ENCODE measurements around the gene NELFB.

NELFB gene

GRCh38 chr9:137306850-137307254, 51.7 kb downstream of the NELFB start:
- DNase-seq, result no peak

GRCh38 chr9:137307255-137308056, 52.3 kb downstream of the NELFB start:
- no peak for DNase-seq

- no peak for DNase-seq
These were observed 53.0 kb downstream of the NELFB start for GRCh38 chr9:137308057-137308619.

DNA sequence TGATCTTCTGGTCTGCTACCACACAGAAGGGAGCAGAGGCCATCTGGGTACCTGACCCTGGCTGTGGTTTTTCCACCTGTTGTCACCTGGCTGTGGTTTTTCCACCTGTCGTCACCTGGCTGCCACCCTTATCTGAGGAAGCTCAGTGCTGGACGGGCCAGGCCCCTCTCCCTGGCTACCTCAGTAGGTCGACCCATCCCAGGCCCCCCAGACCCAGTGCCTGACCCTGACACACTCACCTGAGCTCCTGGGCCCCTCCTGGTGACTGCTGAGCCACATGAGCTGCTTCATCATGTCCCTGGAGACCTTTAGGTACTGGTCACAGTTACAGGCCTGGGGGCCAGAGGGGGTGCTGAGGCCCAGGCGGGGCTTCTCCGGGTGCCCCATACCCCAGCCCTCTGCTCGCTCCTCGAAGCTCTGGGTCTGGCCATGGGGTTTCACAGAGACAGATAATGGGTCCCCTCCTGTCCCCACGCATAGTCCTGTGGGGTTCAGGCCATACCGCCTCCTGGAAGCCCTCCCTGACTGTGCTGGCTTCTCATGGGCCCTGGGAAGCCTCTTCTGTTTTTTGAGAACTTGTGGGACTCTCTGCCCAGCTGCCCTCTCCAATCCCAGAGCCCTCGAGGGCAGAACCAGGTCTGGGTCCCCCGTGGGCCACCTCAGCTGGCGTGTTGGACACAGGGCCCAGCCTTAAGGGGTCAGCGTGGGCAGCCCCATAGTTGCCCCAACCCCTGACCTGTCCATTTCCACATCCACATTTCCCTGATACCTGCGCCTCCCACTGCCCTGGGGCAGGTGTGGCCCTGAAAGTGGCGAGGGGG, 54.5 kb downstream of the NELFB start:
- no peak for DNase-seq

GRCh38 chr9:137310189-137311052, 55.3 kb downstream of the NELFB start:
- DNase-seq, result no peak

DNA sequence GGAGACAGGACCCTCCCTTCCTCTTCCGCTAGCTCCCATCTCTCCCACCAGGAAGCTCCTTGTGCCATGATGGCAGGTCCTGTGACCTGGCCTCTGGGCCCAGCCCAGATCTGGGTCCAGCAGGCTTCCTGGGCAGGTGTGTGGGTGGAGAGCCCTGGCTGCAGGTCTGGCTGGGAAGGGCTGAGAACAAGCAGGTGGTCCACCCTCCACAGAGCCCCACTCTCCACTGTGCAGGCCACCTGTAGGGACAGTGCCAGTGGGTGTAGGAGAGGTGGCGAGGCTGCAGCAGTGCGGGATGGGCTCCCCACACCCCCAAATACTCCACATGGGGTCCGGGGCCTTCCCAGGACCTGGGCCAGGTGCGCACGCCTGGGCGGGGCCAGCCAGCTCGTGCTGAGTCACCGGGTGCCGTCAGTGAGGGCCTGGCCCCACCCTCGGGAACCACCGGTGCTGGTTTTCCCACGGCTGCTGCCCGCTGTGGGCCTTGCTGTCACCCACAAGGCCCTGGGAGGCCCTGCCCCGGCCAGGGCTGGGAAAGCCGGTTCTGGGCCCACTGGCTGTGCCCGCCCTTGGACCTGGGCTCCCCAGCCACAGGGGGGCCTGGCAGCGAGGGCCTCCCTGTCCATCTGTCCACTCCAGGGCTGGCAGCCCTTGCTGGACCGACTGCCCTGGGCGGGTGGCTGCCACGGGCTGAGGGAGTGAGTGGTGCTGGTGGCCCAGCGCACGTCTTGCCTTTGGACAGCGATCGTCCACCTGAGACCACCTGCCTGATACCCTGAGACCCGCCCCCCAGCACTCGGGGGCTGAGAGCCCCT, 56.3 kb downstream of the NELFB start:
- DNase-seq, result no peak

- DNase-seq, result no peak
These were observed 57.1 kb downstream of the NELFB start for GRCh38 chr9:137311986-137312851.

- no peak for DNase-seq
These were observed 57.8 kb downstream of the NELFB start for GRCh38 chr9:137312852-137313325.

DNA sequence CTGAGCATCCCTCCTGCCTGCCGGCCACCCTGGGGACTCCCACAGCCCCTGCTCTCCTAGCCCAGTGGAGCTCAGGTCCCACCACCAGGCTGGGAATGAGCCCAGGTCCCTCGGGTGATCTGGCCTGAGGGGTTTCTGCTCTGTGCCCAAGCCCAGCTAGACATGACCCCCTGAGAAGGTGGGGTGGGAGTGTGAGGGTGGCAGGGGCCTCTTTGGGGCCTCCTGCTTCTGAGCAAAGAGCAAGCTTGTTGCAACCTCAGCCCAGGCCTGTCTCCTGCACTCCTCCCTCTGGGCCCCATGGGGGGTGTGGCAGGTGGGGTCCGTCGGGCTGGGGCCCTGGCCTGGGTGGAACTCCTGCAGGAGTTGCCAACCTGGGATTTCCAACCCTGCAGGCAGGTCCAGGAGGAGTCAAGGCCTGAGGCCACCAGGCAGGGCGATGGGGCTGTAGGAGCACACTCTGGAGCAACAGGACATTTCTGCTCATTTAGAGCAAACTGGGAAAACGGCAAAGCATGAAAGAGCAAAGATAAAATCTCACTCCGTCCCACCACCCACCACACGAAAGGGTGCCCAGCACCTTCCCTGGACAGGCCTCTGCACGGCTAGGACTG, 58.3 kb downstream of the NELFB start:
- no peak for DNase-seq

- no peak for DNase-seq
These were observed 58.9 kb downstream of the NELFB start for GRCh38 chr9:137313956-137314560.

- no peak for DNase-seq
These were observed 59.7 kb downstream of the NELFB start for GRCh38 chr9:137314561-137315560.

- no peak for DNase-seq
These were observed 60.5 kb downstream of the NELFB start for GRCh38 chr9:137315581-137316011.

GRCh38 chr9:137316012-137316981, 61.2 kb downstream of the NELFB start:
- no peak for DNase-seq

GRCh38 chr9:137317021-137317717, 62.0 kb downstream of the NELFB start:
- no peak for DNase-seq

- DNase-seq, result no peak
These were observed 62.8 kb downstream of the NELFB start for GRCh38 chr9:137317718-137318511.

GRCh38 chr9:137318602-137319001, 63.5 kb downstream of the NELFB start:
- no peak for DNase-seq
